CD4-positive, alpha-beta T cell treated with Interleukin-10 for 1 hour (primary cell): ENCODE data around the gene IGFN1.
"Not testable (repeated sequence)": the region's sequence is repeated elsewhere in the genome, so short reads cannot be mapped to it uniquely, and the experiment has no call there.

Experiments used
- DNase-seq: peaks from one replicate; pipeline ENCODE4 v3.0.0-alpha.2; 2020

The IGFN1 gene

GRCh38 chr1:201190624-201191051 is at the start of gene IGFN1:
Gene IGFN1 (plus strand): TSS chr1:201190824. CDS start chr1:201193294, 2,470 bp downstream.
- no peak for DNase-seq

- no peak for DNase-seq
Observed at GRCh38 chr1:201140941-201141260, 49.7 kb upstream of the IGFN1 start.

- no peak for DNase-seq
Observed at GRCh38 chr1:201141418-201141817, 49.2 kb upstream of the IGFN1 start.

GRCh38 chr1:201142011-201142848 is 48.4 kb upstream of the IGFN1 start:
- DNase-seq: no peak

GRCh38 chr1:201142849-201143725 is 47.5 kb upstream of the IGFN1 start:
- DNase-seq: no peak

GRCh38 chr1:201143726-201144635 is 46.6 kb upstream of the IGFN1 start:
- no peak for DNase-seq

- no peak for DNase-seq
Observed at GRCh38 chr1:201144701-201145100, 45.9 kb upstream of the IGFN1 start.

GRCh38 chr1:201145132-201145531 is 45.5 kb upstream of the IGFN1 start:
- DNase-seq: no peak

- no peak for DNase-seq
Observed at GRCh38 chr1:201145816-201146215, 44.8 kb upstream of the IGFN1 start.

GRCh38 chr1:201146626-201147390 is 43.8 kb upstream of the IGFN1 start:
- DNase-seq: no peak

- no peak for DNase-seq
Observed at GRCh38 chr1:201147396-201148015, 43.1 kb upstream of the IGFN1 start.

- DNase-seq: peak; percentile 37
Observed at GRCh38 chr1:201149400-201149799, 41.2 kb upstream of the IGFN1 start.

GRCh38 chr1:201153474-201154388 is 36.9 kb upstream of the IGFN1 start:
- DNase-seq: no peak

GRCh38 chr1:201154389-201155165 is 36.0 kb upstream of the IGFN1 start, which contains the start of gene TMEM9:
Gene TMEM9 (minus strand): TSS chr1:201154474. CDS start chr1:201153923, 551 bp downstream.
- DNase-seq: peak; percentile 97

- no peak for DNase-seq
Observed at GRCh38 chr1:201155354-201155753, 35.3 kb upstream of the IGFN1 start.

- no peak for DNase-seq
Observed at GRCh38 chr1:201156346-201156745, 34.3 kb upstream of the IGFN1 start.

GRCh38 chr1:201156819-201157218 is 33.8 kb upstream of the IGFN1 start:
- DNase-seq: no peak

- DNase-seq: no peak
Observed at GRCh38 chr1:201157949-201158348, 32.7 kb upstream of the IGFN1 start.

GRCh38 chr1:201163036-201163435 is 27.6 kb upstream of the IGFN1 start:
- not testable (repeated sequence) for DNase-seq
